ENCODE data around the gene SGCD.

- TF ChIP-seq POLR2AphosphoS5 (IDR thresholded peaks at IDR 0.05) (no peak), CTCF (IDR thresholded peaks at IDR 0.05) (no peak), POLR2A (IDR thresholded peaks at IDR 0.05; ENCODE audit: low read depth) (no peak)
These were observed 207.1 kb downstream of the SGCD start for GRCh38 chr5:156534085-156534484.
